Activated naive CD4-positive, alpha-beta T cell treated with Interleukin-2 at 50 U/mL for 16 hours (primary cell): ENCODE data around the gene PCOLCE2.

ENCODE experiments used
- DNase-seq: peaks from one replicate; pipeline ENCODE4 v3.0.0-alpha.2; 2020

Gene PCOLCE2, protein sequence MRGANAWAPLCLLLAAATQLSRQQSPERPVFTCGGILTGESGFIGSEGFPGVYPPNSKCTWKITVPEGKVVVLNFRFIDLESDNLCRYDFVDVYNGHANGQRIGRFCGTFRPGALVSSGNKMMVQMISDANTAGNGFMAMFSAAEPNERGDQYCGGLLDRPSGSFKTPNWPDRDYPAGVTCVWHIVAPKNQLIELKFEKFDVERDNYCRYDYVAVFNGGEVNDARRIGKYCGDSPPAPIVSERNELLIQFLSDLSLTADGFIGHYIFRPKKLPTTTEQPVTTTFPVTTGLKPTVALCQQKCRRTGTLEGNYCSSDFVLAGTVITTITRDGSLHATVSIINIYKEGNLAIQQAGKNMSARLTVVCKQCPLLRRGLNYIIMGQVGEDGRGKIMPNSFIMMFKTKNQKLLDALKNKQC

DNA sequence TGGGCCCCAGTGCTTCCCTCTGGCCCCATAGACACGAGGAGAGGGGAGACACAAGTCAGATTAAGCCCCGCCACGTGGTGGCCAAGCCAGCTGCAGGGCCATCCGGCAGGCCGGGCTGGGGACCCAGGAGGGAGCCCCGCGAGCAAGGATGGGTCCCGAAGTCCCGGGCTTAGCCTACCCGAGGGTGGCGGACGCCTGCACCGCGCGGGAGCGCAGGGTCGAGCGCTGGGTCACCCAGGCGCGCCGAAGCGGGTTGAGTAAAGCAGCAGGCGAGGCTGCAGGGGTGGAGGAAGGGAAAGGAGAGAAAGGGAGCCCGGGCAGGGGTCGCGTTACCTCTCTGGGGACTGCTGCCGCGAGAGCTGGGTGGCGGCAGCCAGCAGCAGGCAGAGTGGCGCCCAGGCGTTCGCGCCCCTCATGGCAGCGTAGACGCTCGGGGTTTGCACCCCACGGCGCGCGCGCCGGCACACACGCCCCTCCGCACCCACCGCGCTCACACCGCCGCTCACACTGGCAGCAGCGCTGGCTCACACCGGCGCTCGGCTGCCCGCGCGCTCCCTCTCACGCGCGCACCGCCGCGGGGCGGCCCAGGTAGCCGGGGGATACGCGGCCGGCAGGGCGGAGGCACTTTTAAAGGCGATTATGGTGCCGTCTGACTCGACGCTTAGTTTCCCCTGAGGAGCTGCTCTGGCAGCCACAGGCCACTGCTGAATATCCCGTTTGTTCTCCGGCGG is at the start of gene PCOLCE2:
Gene PCOLCE2 (minus strand): TSS at position 603 of the 731 bp plus-strand sequence. CDS start 187 bp downstream, at position 416.
- DNase-seq, result peak; percentile 5

DNA sequence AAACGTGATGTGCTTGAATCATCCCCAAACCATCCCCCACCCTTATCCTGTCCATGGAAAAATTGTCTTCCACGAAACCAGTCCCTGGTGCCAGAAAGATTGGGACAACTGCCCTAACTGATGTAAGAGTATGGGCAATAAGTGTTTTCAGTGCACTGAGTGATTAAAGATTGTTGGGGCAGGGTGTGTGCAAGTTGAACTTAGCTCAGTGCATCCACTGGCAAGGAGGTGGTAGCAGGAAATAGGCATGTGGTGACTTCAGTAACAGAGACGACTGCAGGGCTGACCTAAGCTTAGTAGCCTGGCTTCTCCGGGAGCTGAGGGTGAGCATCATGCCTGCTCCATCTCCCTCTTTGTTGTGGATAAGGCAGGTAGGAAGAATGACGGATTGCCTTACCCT is 47.1 kb upstream of the PCOLCE2 start:
- no peak for DNase-seq

DNA sequence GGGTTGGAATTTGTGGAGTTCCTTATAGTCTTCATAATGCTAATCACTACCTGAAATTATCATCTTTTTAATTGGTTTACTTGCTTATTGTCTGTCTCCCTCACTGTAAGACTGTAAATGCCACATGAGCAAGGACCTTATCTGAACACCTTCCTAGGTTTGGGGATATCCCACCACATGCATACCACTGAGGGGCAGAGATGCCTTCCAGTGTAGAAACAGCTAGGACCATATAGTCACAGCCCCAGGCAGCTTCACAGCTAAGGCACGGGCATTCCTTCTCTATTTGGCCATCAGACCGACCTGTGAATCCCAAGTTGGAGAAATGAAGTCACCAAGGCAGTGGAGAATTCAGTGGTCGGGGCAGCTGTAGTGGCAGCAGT is 46.0 kb upstream of the PCOLCE2 start:
- DNase-seq, result no peak

DNA sequence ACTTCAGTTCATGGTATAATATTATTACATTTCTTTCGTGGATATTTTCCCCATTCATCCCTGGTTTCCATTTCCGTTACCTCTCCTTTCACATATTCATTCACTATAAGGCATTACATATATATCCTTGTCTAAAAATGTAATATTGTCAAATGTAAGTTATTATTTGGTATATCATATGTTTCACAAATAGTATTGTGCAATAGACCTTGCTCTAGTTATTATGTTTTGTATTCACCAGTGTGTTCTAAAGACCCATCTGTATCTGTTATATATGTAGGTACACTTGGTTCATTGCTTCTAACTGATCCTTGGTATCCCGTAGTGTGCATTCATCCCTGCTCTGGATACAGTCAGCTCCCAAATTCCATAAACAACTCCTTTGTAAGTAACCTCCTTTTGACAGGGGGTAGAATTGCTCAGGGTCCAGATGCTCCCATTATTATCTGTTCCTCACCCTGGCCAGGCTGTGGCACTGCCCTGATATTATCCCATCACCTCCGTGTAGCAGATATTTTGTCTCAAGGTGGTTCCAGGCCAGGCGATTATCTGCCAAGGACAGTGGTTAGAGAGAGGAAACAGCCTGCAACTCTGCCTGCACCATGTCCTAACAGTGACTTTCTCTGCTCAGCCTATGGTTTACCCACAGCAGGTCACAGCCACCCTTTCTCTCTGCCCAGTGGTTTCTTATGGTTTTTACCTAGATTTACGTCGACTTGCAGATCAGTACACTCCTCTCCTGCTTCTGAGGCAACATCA is 45.4 kb upstream of the PCOLCE2 start:
- no peak for DNase-seq

DNA sequence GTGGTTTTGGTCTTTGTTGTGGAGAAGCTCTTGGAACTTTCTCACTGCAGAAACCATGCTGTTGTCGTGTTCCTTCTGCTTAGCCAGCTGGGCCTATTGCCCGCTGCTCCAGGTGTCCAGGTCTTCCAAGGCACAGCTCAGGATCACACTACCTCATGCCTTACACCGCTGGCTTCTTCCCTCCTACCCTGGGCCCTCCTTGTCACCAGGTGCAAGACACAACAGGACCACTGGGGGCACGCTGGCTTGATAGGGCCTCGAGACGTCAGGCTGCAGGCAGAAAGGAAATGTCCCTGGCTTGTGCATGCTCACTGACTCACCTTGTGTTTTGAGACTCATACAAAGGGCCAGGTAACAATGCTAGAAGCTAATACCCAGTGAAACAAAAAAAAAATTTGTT is 42.3 kb upstream of the PCOLCE2 start:
- DNase-seq, result peak; percentile 21

DNA sequence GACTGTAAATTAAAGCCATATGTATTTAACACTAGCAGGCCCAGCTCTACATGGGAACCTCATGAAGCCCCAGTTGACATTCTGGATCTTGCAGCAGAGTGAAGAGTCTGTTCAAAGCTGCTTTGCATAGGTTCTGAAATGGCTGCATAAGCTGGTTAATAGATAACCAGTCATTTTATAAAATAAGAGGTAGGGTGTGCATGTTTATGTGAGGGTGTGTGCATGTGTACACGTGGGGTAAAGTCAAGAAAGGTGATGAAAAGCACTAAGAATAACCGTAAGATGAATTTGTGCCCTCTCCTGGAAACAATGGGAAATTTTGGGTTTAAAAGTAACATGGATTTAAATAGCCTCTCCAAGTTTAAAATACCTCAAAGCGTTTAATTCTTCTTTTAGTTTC is 41.6 kb upstream of the PCOLCE2 start:
- DNase-seq, result no peak

DNA sequence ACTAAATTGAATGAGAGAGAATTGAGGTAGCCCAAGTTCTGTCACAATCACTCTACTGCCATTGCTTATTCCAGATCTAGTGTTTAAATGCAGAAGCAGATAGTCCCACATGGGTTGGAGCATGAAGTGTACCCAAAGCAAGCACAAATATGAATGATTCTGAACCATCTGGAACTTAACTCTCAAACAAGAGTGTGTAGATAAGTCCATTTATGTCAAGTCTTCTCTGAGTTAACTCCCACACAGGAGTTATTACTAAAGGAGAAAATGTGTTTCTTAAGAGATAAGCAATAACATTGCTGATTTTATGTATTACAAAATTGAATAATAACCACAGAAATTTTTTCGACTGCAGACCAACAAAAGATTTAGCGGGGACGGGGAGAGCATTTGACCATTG is 41.0 kb upstream of the PCOLCE2 start:
- no peak for DNase-seq

DNA sequence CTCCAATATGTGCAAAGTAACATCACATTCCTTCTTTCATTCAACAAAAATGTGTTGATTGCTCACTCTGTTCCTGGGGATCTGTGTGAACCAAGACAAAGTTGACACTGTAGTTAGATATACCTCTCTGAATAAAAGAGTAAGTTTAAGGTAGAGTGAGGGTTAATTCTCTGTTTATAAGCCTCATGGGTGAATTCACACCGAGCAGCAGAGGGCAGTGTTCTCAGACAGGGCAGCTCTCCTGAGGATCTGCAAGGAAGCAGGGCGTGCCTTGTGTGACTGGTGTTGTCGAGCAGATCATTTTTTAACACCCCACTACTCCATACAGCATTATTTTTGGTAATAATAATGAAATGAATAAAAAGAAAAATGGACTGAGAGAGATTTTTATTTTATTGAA is 40.2 kb upstream of the PCOLCE2 start:
- peak; percentile 43 for DNase-seq

DNA sequence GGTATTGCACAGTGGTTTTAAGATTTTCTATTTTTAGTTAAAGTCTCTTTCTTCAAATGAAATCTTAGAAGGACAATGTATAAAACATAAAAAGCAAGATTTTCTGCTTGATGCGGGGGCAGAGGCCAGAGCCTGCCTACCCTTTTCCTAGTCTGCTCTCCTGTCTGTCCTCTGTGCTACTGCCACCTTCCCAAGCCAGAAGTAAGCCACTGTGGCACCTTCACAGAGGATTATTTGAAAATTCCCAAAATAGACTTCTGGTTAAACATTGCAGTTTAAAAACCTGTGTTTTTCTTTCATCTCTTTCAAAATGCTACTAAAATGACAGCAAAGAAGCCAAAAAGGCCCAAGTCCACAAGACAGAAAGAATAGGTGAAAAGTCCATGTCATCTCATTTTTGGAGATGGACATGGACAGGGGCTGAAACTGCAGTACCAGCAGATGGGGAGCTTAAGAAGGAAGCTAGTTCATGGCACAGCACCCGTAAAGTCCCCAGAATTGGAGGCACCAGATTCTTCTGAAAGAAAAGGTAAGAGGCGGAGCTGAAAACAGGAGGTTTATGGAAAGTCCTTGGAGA is 37.6 kb upstream of the PCOLCE2 start:
- DNase-seq, result no peak

DNA sequence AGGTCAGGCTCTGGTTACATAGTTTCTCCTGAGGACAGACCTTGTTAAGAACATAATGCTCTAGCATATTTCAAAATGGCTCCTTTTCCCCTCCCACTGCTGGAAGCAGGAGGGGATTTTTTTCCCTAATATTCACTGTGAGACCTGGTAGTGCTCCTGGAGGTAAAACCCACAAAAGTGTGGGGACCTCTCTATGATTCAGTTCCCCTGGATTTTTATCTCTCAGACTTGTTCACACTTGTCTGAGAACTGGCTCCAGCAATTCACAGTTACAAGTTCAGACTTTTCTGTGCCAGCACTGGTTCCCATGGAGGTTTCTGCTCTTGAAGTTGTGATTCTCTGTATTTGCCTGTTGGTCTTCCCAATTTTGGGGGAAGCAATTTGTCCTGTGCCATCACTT is 36.3 kb upstream of the PCOLCE2 start:
- no peak for DNase-seq

DNA sequence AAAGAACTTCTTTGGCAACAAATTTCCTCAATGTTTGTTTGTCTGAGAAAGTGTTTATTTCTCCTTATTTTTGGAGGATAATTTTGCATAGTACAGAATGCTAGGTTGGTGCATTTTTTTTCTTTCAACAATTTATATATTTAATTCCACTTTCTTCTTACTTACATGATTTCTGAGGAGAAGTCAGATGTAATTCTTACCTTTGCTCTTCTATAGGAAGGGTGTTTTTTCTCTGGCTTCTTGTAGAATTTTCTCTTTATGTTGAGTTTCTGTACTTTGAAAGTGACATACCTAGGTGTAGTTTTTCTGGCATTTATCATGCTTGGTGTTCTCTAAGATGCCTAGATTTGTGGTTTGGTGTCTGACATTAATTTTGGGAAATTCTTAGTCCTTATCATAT is 34.8 kb upstream of the PCOLCE2 start:
- DNase-seq, result no peak

DNA sequence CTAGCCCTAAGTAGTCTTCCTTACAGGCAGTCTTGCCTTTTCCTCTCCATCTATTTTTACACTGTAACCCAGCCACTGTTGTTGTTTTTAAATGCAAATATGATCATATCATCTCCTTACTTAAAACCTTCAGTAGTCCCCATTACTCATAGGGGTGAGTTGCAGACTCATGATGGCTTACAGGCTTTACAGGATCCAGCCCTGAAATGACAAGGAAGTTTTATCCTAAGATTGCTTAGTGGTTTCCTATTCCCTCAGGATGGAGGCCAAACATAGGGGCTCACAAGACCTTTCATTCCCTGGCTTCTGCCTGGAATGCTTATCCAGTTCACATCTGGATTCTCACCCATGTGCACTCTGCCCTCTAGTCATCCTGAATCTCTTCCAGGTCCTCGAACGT is 27.7 kb upstream of the PCOLCE2 start:
- DNase-seq, result no peak

DNA sequence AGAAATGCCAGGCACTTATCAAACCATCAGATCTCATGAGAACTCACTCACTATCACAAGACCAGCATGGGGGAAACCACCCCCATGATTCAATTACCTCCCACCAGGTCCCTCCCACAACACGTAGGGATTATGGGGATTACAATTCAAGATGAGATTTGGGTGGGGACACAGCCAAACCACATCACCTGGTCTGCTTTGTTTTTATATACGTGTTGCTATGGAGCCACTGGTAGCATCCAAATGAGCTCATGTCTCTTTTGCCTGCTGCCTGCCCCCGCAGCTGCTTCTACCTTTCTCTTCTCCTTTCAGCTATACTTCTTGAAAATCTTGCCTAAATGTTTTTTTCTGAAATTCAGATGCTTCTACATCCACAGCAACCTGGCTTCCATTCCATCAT is 26.8 kb upstream of the PCOLCE2 start:
- no peak for DNase-seq

DNA sequence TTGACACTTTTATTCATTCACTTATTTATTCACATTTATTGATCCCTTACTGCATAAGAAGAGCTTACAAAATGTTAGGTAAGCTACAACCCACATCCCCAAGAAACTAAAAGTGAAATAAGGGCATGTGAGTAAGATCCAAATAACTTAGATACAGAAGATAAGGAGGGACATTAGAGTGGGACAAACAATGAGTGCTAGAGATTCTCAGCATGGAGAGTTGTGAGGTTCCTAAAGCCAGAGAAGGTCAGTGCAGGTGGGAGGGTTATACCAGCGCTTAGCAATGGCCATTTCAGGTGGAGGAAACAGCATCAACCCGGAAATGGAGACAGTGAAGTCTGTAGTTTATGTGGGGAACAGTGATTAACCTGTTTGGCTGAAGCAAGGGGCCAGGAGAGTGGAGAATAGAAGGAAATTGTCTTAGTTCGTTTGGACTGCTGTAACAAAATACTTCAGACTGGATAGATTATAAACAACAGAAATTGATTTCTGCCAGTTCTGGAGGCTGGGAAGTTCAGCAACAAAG is 25.5 kb upstream of the PCOLCE2 start:
- DNase-seq, result no peak

DNA sequence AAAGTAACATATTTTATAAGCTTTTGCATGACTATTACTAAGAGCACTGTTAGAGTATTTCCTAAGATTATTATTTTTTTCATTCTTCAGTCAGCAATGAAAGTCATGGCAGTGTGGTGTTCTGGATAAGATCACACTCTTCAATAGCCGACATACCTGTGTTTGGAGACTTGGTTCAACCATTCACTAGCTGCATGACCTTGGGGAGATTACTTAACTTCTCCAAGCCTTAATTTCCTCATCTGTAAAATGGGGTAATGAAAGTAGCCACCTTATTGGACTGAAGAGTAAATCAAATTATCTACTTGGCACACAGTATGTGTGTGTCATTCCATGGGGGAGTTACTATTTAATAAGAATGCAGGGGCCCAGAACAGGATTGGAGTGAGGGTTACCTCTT is 24.5 kb upstream of the PCOLCE2 start:
- DNase-seq, result no peak

DNA sequence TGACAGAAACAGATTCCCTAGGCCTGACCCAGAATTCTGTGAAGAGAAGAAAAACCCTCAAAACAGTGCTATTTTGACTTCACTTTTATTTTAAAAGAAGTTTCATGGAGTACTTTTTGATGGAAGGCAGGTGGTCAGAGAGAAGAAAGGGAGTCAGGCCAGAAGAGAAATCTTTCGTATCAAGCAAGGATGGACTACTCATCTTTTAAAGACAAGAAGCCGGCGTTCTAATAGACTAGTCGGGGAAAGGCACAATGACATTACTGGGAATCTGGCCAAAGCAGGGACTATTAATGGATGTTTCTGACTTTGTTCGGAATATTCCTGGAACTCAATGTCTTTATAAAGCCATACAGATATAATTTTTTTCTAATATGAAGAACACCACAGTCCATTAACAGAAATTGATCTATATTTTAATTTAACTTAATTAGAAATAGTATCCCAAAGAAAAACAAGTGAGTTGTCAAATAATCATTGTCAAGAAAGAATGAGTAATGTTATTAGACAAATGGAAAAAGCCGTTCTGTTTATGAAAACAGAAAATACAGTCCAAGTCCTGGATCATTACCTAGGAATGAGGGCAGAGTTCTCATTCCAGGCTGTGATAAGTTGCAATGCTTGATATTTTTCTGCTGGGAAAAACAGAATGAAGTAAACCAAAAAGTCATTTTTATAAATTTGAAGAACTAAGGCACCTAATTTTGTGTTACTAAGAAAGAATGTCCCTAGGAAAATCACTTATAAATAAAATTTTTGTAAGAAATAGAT is 23.7 kb upstream of the PCOLCE2 start:
- no peak for DNase-seq

DNA sequence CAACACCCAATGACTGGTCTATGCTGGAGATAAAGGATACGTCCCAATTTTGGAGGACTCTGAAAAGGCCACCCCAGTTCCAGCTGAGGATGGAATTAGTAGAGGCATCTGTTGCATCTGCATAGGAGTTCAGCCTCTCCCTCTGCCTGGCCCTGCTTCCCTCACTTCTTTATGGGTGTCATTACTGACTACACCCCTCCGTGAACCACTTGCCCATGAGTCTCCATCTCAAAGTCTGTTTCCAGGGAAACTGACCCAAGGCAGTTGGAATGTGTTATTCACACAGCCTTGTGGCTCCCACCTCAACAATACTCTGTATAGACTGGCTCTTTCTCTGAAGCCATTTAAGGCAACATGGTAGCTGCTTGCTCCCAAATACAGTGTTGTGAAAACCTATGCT is 21.4 kb upstream of the PCOLCE2 start:
- no peak for DNase-seq

DNA sequence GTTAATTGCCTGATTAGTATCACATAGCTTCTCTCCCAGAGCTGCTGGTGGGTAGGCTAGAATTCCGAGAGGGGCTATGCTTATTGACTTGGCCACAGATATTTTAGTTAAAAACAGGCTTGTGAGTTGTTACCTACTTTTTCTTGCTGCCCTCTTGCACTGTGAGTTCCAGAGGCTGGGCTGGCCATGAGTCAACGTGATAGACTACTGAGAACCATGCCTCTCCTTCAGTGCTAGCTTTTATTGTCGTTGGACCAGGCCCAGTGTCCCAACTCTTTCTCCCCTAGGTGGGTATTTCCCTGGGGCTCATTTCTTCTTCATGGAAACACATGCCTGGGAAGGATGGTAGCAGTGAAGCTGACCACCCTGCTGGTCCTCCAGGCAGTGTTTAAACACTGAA is 20.4 kb upstream of the PCOLCE2 start:
- DNase-seq, result no peak

DNA sequence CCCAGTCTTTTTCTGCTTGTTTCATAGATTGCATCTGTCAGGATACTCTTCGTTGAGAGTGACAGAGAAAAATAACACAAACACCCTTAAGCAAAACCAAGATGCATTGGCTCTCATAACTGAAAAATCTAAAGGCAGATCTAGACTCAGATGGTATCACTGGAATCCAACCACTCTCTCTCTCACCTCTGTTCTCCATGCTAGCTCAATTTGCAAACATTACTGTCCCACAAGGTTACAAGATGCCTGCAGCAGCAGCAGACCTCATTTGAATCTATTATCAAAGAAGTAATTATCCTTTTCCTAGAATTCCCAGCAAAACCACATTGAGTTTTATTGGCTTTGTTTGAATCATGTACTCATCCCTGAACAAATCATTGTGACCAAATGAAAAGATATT is 19.1 kb upstream of the PCOLCE2 start:
- DNase-seq, result no peak

DNA sequence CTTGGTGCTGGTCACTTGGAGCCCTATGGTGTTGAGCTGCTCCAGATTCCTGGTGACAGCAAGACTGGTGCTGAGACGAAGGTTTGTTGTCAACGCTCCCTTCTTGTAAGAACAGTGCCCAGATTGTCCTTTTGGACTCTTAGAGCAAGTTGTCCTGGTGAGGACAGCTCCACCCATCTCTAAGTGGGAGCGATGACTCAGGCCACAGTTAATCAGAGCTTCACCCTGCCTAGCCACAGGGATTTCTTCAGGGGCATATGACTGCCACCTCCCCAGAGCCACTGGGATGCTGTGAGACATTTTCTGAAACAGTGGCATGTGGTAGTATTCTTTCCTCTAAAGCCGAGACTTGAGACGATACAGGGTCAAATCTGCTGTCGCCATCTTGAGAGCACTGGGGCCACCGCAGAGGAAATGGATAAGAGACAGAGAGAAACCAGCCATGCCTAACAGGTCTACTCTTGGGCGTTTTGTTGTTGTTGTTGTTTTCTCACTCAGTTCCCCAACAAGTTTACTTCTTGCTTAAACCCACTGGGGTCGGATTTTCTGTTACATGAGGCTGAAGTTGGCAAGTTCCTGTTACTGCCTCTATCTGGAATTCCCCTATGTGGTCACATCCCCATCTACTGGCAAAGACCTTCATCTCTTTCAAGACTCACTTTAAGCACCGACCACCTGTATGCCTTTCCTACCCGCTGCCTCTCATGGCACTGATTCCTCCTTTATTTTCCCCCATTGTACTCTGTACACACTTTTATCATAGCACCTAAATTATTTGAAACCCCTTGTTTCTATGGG is 16.0 kb upstream of the PCOLCE2 start:
- no peak for DNase-seq

DNA sequence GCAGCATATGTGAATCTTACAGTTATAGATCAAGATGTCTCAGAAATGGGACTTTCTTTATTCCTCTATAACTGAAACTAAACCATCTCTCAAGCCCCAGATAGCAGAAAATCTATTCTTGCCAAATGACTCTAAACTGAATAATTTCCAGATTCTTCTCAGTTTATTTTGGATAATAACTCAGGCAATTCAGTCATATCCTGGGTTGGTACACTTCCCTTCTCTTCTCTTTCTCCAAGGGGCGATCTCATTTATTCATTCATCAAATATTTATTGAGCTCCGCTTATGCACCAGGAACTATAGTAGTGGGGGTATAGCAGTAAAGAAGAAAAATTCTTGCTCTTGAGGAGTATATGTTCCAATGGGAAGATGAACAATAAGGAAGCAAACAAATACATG is 13.5 kb upstream of the PCOLCE2 start:
- DNase-seq, result no peak
